HepG2 (cell line): ENCODE measurements around the gene CRTAC1. TPM values are rescaled to one million over a fixed set of nuclear protein-coding genes. Genes with fewer than 3 reads are reported as not detected.

ENCODE experiments used
- ATAC-seq: fragments of 200-7000 bp; cut with Tn5 transposase; 3 replicates; pipeline ENCODE4 v1.9.1; 2020; ENCODE audit warnings: mild to moderate bottlenecking, moderate library complexity
- BruUV-seq: library from RNA; stranded (reverse); fragments of 400-500 nt; replicated peaks from 2 replicates; lab custom pipeline; 2021; lab: Mats Ljungman, UMichigan
- CTCF ChIA-PET: fragments of 300-600 bp; formaldehyde crosslinking; extraction: SDS; loops from one replicate; lab custom pipeline; 2021; ENCODE audit warnings: low total read pairs, inconsistent platforms, low intra/inter-chr PET ratio; lab: Yijun Ruan, JAX
- POLR2A ChIA-PET: fragments of 350-600 bp; sonication (Branson Sonifier 250); formaldehyde crosslinking; loops from one replicate; lab custom pipeline; 2020; ENCODE audit warnings: antibody characterized with exemption, inconsistent platforms; lab: Yijun Ruan, JAX
- DNase-seq: peaks from one replicate; pipeline ENCODE4 v3.0.0-alpha.2; 2015; ENCODE audit warnings: low spot score
- FAIRE-seq: peaks from 3 replicates; lab custom pipeline; 2011; peaks lifted over from hg19 to GRCh38; lab: Jason Lieb, UNC
- H2AFZ ChIP-seq: one replicate; pipeline ENCODE4 v1.6.1; 2011; ENCODE audit warnings: low read length, inconsistent platforms
- H3K27ac ChIP-seq: fragments of 300-600 bp; 3 replicates; pipeline ENCODE4 v1.8.0; 2011; ENCODE audit warnings: mixed run types, mild to moderate bottlenecking, mixed read lengths, low read length, inconsistent platforms; ENCODE audit not compliant: insufficient read depth; ENCODE audit errors: extremely low read length
- H3K27me3 ChIP-seq, 2 experiments: fragments of 200-600 bp in 1 of 2; 2 replicates in 1 of 2; 3 replicates in 1 of 2; pipeline versions ENCODE4 v1.6.0 to v1.8.0; 2011; ENCODE audit warnings: low read length in 2 of 2, mild to moderate bottlenecking in 2 of 2, moderate library complexity in 2 of 2, inconsistent platforms in 1 of 2; ENCODE audit not compliant: insufficient read depth in 2 of 2, control insufficient read depth in 1 of 2
- H3K36me3 ChIP-seq, 2 experiments: fragments of 200-600 bp in 1 of 2; replicated peaks in 1 of 2; 2 replicates in 1 of 2; 3 replicates in 1 of 2; pipeline versions ENCODE4 v1.5.1 to v1.8.0; 2011; ENCODE audit warnings: low read length in 2 of 2, inconsistent platforms in 1 of 2; ENCODE audit not compliant: insufficient read depth in 2 of 2, control insufficient read depth in 1 of 2
- H3K4me1 ChIP-seq: 2 replicates; pipeline ENCODE4 v1.5.1; 2012; ENCODE audit warnings: low read length, inconsistent platforms; ENCODE audit not compliant: insufficient read depth
- H3K4me2 ChIP-seq: 2 replicates; pipeline ENCODE4 v1.6.0; 2011; ENCODE audit warnings: low read depth, low read length, inconsistent platforms
- H3K4me3 ChIP-seq, 3 experiments: fragments of 200-600 bp in 1 of 3; sonication (generic), shearing (Covaris generic) in 1 of 3; replicated peaks in 1 of 3; 2 replicates each; pipeline ENCODE4 v1.5.1; 2011 to 2016; ENCODE audit warnings: low read length in 3 of 3, inconsistent platforms in 2 of 3, low read depth in 2 of 3, mild to moderate bottlenecking in 2 of 3, control low read depth in 1 of 3, mixed read lengths in 1 of 3; ENCODE audit not compliant: insufficient read depth in 1 of 3
- H3K79me2 ChIP-seq: one replicate; pipeline ENCODE4 v1.6.1; 2011; ENCODE audit warnings: low read length, inconsistent platforms; ENCODE audit not compliant: insufficient read depth
- H3K9ac ChIP-seq: 2 replicates; pipeline ENCODE4 v1.6.0; 2011; ENCODE audit warnings: mild to moderate bottlenecking, low read depth, low read length, inconsistent platforms; ENCODE audit not compliant: insufficient read depth
- H3K9me3 ChIP-seq: 2 replicates; pipeline ENCODE4 v1.5.1; 2012; ENCODE audit warnings: mild to moderate bottlenecking, low read length
- H4K20me1 ChIP-seq: 2 replicates; pipeline ENCODE4 v1.6.0; 2011; ENCODE audit warnings: inconsistent platforms, mild to moderate bottlenecking, low read length, moderate library complexity; ENCODE audit not compliant: insufficient read depth
- CCDC6 ChIP-seq: sonication (generic); formaldehyde crosslinking; IDR thresholded peaks from 2 replicates; pipeline ENCODE4 v1.8.1; 2022; ENCODE audit warnings: mild to moderate bottlenecking, missing genetic modification reagents, moderate library complexity
- FOXK1 ChIP-seq: sonication (generic); formaldehyde crosslinking; IDR thresholded peaks from 2 replicates; pipeline ENCODE4 v1.4.0; 2020; ENCODE audit warnings: low read depth, missing genetic modification reagents, borderline replicate concordance
- GATAD2A ChIP-seq: IDR thresholded peaks from 2 replicates; pipeline ENCODE4 v1.6.1; 2016
- SIN3A ChIP-seq: IDR thresholded peaks from 2 replicates; pipeline ENCODE4 v1.6.1; 2011; ENCODE audit warnings: low read depth, mild to moderate bottlenecking, control low read depth, low read length, borderline replicate concordance
- SMAD1 ChIP-seq: sonication (generic); formaldehyde crosslinking; IDR thresholded peaks from 2 replicates; pipeline ENCODE4 v1.4.0; 2020; ENCODE audit warnings: missing genetic modification reagents, low read depth, mild to moderate bottlenecking, borderline replicate concordance
- XRCC5 ChIP-seq: fragments of 200-400 bp; formaldehyde crosslinking; optimal IDR thresholded peaks from 2 replicates; pipeline ENCODE3; 2017; ENCODE audit warnings: mild to moderate bottlenecking, low read length
- ZFP37 ChIP-seq: sonication (generic); formaldehyde crosslinking; IDR thresholded peaks from 2 replicates; pipeline ENCODE4 v1.4.0; 2020; ENCODE audit warnings: missing genetic modification reagents, borderline replicate concordance
- ZNF773 ChIP-seq: sonication (generic); formaldehyde crosslinking; IDR thresholded peaks from 2 replicates; pipeline ENCODE4 v1.4.0; 2020; ENCODE audit warnings: missing genetic modification reagents, borderline replicate concordance
- WGBS: methylation state at CpG from one replicate; pipeline ENCODE4 v1.1.6; 2017; ENCODE audit warnings: low lambda C conversion rate; 5-methylcytosine and 5-hydroxymethylcytosine counted together
- in situ Hi-C: cut with HindIII; loops from 2 replicates; pipeline ENCODE4 v1.10.0; 2017; ENCODE audit warnings: low pct_unique_long_range_greater_than_20kb; ENCODE audit not compliant: extremely low pct_ligation_motif_present
- intact Hi-C: fragments of 100-400 bp; cut with micrococcal nuclease; formaldehyde crosslinking; loops from one replicate; pipeline ENCODE4 v1.10.0; 2022; ENCODE audit not compliant: unreplicated experiment
- polyA plus RNA-seq, 8 experiments: library from polyadenylated mRNA; depleted of rRNA in 3 of 8; stranded (reverse) in 7 of 8; unstranded in 1 of 8; fragments of >200 nt; fragmentation: Illumina TruSeq in 4 of 8; extraction: Trizol in 4 of 8; gene quantifications; 2 replicates each; pipeline versions ENCODE4 v1.2.1 to v1.2.3, GENCODE V29; 2011 to 2016; ENCODE audit warnings: low read depth in 4 of 8, missing spikeins in 1 of 8, mixed read lengths in 1 of 8; ENCODE audit not compliant: insufficient read depth in 1 of 8
- total RNA-seq, 5 experiments: library from RNA; depleted of rRNA; stranded (reverse); fragments of >200 nt; fragmentation: Illumina TruSeq; extraction: Trizol; gene quantifications; 2 replicates each; pipeline ENCODE4 v1.2.3, GENCODE V29; 2016; ENCODE audit warnings: low read depth in 1 of 5
- TF ChIP-seq, protein P1 (sequence below): sonication (generic); formaldehyde crosslinking; IDR thresholded peaks from 2 replicates; pipeline ENCODE4 v1.5.0; 2020; ENCODE audit warnings: missing genetic modification reagents

Gene CRTAC1
- total and polyA plus RNA-seq, 2 of the 13 experiments (the other 11 are each of a cell fraction or from before 2014, with no cell fraction given), result not detected

DNA sequence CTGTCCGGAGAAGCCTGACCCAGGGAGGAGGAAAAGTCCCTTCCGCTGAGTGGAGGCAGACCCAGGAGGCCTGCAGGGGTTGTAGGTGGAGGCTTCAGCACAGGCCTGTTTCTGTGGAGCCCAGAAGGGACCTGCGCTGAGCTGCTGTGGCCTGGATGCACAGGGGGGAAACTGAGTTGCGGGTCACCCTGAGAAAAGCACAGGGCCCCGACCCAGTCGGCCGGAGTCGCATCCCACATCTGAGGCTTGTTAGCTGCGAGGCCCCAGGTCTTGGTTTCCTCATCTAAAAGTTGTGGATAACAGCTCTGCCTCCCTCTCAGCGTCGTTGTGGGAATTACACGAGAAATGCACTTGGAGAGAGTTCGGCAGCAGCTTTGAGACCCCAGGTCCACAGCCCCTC is 104.4 kb downstream of the CRTAC1 start:
- POLR2A ChIA-PET, result no interaction called here
- WGBS, result 22% methylated on average over 5 of the region's 13 CpGs
- Histone ChIP-seq H3K9ac (no peak overlapping the region), H3K4me3 (no peak overlapping the region), H3K4me1 (no peaks in the 10 kb centered on the region), H3K9me3 (no peaks in the 10 kb centered on the region), H2AFZ (no peak overlapping the region), H4K20me1 (no peaks in the 10 kb centered on the region), H3K4me2 (no peak overlapping the region), H3K79me2 (no peaks in the 10 kb centered on the region), H3K36me3 (no peaks in the 10 kb centered on the region), H3K27me3 (peaks cover 4 to 37% of the 10 kb centered on the region in 2 experiments; a peak in 4 of 5 replicates), H3K27ac (no peak overlapping the region)
- no peak for TF ChIP-seq CCDC6 (CRISPR knock-in tag)
- TF ChIP-seq ZFP37 (CRISPR knock-in tag), result no peak
- no peak for TF ChIP-seq SIN3A
- TF ChIP-seq, protein P1, sequence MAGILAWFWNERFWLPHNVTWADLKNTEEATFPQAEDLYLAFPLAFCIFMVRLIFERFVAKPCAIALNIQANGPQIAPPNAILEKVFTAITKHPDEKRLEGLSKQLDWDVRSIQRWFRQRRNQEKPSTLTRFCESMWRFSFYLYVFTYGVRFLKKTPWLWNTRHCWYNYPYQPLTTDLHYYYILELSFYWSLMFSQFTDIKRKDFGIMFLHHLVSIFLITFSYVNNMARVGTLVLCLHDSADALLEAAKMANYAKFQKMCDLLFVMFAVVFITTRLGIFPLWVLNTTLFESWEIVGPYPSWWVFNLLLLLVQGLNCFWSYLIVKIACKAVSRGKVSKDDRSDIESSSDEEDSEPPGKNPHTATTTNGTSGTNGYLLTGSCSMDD (CRISPR knock-in tag), result no peak
- no peak for TF ChIP-seq SMAD1 (CRISPR knock-in tag)
- TF ChIP-seq GATAD2A (CRISPR knock-in tag), result no peak
- no peak for TF ChIP-seq ZNF773 (CRISPR knock-in tag)
- no peak for TF ChIP-seq XRCC5
- TF ChIP-seq FOXK1 (CRISPR knock-in tag), result no peak
- intact Hi-C loops, result no loop called here
- CTCF ChIA-PET, result no interaction called here
- ATAC-seq (no peak), DNase-seq (no peak), FAIRE-seq (no peak)
- in situ Hi-C loops, result no loop called here
- no TSS peak for BruUV-seq
